Kidney glomerular epithelial cell (primary cell): Measurements from ENCODE around the gene SPATS1.
"Not testable (repeated sequence)": the region's sequence is repeated elsewhere in the genome, so short reads cannot be mapped to it uniquely, and the experiment has no call there.

Experiments
- DNase-seq: peaks from one replicate; lab custom pipeline; 2025; lab: John Stamatoyannopoulos, UW

The SPATS1 gene

GRCh38 chr6:44342052-44342451 is 398 bp upstream of the SPATS1 start:
- DNase-seq = no peak

DNA sequence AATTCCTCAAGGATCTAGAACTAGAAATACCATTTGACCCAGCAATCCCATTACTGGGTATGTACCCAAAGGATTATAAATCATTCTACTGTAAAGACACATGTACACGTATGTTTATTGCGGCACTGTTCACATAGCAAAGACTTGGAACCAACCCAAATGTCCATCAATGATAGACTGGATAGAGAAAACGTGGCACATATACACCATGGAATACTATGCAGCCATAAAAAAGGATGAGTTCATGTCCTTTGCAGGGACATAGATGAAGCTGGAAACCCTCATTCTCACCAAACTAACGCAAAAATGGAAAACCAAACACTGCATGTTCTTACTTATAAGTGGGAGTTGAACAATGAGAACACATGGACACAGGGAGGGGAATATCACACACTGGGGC is 4.4 kb downstream of the SPATS1 start:
- DNase-seq = not testable (repeated sequence)

GRCh38 chr6:44349904-44350649 is 7.6 kb downstream of the SPATS1 start:
- DNase-seq = no peak

GRCh38 chr6:44350650-44350994 is 8.2 kb downstream of the SPATS1 start:
- DNase-seq = not testable (repeated sequence)

DNA sequence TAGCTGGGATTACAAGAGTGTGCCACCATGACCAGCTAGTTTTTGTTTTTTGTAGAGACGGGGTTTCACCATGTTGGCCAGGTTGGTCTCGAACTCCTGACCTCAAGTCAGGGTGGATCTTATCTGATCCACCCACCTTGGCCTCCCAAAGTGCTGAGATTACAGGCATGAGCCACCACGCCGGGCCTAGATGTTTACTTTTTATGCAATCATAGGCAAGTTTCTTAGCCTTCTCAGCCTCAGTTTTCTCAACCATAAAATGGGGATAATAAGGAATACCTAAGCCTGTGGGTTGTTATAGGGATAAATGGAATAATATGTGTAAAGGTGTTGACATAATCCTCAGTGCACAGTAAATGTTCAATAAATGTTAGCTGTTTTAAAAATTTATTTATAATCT is 9.8 kb downstream of the SPATS1 start:
- no peak for DNase-seq

GRCh38 chr6:44353336-44353735 is 10.9 kb downstream of the SPATS1 start:
- DNase-seq = no peak

GRCh38 chr6:44355640-44356039 is 13.2 kb downstream of the SPATS1 start:
- DNase-seq = no peak

DNA sequence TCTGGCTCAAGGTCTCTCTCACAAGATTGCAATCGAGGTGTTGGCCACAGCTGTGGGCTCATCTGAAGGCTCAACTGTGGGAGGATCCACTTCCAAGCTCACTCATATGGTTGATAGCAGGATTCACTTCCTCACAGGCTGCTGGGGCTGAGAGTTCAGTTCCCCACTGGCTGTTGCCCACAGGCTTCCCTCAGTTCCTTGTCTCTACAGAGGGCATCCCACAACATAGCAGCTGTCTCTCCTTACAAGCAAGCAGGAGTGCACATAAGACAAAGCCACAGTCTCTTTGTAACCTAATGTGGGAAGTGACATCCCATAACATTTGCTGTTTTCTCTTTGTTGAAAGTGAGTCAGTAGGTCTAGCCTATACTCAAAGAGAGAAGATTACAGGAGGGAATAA is 14.0 kb downstream of the SPATS1 start:
- DNase-seq = no peak

DNA sequence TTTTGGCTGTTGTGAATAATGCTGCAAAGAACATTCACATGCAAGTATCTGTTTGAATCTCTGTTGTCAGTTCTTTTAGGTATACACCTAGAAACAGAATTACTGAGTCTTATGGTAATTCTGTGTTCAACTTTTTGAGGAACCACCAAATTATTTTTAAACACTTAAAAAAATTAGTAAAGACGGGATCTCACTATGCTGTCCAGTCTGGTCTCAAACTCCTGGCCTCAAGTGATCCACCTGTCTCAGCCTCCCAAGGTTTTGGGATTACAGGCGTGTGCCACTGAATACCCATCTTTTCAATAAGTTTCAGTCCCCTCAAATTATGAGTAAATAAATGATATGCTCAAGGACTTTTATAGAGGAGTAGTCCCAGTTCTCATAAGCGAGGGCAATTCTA is 17.5 kb downstream of the SPATS1 start:
- no peak for DNase-seq

GRCh38 chr6:44361947-44362346 is 19.5 kb downstream of the SPATS1 start:
- DNase-seq = no peak

GRCh38 chr6:44363377-44363926 is 21.0 kb downstream of the SPATS1 start:
- DNase-seq = no peak

DNA sequence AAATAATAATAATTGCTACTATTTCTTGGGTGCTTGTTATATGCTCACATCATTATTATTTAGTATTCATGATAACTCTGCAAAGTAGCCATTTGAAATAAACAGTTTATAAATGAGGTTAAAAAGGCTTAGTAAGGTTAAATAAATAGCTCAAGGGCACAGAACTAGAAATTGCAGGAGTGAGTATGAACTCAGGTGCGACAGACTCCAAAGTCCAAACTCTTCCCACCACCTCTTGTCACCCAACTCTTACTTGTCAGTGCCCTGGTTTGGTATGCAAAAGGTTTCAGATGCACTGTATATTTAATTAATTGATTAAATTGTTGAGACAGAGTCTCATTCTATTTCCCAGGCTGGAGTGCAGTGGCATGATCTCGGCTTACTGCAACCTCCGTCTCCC is 24.3 kb downstream of the SPATS1 start:
- DNase-seq = no peak

GRCh38 chr6:44367681-44368080 is 25.2 kb downstream of the SPATS1 start:
- no peak for DNase-seq

DNA sequence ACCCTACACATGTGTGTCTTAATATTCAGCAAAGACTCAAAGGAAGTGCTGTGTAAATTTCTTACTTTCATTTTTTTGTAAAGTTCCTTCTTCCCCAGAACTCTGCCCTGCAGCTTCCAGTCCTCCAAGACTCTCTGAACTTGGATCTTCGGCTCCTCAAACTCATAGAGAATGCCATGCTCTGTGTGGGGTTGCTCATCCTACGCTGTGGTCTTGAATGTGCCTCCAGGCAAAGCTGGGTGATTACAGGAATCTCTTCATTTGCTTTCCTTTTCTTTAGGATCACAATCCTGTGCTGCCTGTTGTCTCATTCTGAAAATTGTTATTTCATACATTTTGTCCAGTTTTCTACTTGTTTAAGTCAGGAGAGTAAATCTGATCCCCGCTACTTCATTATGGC is 30.6 kb downstream of the SPATS1 start:
- DNase-seq = no peak

DNA sequence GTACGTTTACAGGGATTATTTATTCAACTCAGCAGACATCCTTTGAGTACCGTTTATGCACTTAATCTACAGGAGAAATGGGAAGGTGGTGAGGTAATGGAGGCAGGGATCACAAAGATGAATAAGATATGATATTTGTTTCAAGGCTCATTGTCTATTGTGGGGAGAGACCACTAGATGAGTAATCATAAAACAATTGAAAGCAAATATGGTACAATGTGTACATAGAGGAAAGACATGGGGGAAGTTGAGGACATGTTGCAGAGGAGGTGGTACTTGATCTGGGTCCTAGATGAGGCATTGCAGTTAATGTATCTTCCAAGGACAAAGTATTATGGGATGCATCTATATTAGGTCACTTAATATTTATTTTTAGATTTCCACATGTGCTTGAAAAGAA is 31.3 kb downstream of the SPATS1 start:
- no peak for DNase-seq

DNA sequence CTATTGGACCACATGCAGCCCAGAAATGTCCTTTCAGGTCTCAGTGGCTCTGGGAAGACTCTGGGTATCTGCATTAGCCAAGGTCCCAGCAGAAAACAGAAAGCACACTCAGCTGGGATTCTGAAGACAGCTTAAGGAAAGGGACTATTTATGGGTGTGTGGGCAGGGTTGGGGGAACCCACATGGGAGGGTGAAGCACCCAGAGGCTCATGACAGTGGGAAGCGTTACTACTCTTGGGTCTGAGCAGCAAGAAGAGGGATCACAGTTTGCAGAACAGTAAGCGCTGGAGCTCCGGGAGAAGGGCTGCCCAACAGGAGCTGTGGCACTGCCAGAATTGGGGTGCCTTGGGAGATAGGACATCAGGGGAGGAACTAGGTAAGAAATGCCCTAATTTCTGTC is 32.6 kb downstream of the SPATS1 start:
- DNase-seq = no peak

- DNase-seq = no peak
Observed at GRCh38 chr6:44377484-44377883, 35.0 kb downstream of the SPATS1 start.

DNA sequence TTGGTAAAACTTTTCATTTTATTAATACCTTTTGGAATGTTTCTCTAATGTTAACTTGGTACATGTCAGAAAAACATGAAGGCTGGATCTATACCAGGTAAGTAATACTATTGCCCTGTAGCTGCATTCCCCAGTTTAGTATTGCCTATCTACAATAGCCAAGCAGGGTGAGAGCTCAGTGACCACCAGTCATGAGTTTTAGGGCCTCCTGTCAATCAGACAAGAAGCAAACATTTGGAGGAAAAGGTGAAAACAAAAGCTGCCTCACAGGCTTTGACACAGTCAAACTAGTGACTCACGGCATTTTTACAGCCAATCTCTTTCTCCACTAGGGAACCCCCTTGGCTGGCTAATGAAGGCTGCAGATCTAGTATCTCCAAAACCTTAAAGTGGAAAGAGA is 35.5 kb downstream of the SPATS1 start:
- DNase-seq = no peak

DNA sequence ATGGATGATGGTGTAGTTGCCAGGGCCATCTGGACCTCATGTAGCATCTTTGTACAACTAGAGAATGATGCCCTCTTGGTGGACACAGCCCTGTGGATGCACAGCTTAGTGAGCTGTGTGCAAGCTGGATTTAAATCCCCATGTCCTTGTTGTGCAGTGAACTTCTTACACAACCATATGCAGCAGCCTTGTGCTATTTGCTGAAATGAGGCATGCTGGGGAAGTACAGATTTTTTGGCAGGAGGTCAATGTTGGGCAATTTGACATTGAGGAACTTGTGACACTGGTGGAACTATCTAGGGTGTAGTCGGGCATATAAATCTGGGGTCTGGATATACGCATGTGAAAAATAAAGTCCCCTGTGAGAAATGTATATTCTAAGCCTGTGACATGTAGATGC is 39.3 kb downstream of the SPATS1 start:
- DNase-seq = no peak

DNA sequence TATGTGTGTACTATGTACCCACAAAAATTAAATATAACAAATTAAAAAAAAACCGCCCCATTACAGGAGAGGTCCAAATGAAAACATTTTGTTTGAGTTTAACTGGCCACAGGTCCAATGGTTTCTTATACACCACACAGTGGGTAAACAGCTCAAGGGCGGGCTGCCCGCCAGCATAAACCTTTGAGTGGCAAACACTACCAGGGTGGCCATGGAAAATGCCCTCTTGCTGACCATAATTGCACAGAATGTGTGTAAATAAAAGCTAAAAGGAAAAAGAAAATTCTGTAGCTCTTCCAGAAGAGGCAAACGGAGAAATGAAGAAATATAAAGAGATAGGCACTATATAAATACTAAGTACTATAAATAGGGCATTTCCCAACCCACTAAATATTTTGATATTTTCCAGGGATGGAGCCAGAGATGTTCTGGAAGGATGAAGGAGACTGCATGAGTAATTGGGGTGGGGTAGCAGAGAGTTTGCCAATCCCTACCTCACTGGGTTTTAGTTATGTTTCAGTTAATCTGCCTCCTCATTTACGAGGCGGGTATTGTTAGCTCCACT is 44.0 kb downstream of the SPATS1 start:
- no peak for DNase-seq

- DNase-seq = no peak
Observed at GRCh38 chr6:44386929-44387345, 44.5 kb downstream of the SPATS1 start.

DNA sequence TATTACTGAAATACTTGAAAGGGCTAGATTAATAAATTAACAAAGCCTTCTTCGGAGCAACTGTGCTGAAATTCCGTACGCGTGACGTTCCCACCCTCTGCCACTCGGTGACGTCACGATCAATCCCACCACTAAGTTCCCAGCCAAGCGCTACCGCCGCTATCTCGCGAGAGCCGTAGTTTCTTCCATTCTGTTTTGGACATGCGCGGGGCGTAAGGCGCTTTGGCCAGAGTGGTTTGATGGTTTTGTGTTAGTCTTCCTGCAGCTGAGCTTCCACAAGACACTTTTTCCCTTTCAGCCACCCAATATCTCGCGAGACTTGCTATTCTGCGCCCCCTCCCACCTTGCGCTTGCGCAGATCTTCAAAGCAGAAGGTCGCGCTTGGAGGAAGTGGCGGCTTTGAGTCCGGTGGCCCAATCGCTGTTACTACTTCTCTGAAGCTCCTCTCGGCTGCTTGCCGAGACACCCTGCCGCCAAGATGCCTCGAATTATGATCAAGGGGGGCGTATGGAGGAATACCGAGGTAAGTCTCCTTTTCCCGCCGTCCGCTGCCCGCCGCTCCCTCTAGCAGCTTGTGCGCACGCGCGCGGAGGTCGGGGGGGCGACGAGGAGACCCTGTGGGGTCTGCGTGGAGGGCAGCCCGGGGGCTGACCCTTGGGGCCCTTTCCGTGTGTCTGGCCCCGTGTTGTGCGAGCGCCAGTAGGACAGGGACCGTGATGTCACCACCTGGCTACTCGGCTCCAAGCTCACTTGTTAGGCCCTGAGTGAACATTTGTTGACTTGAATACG is 45.1 kb downstream of the SPATS1 start, which contains the start of gene CDC5L:
TSS of gene CDC5L (plus strand) at position 361 of the 789 bp plus-strand sequence. CDS start at position 479, 118 bp downstream.
- peak; percentile 97 for DNase-seq

- DNase-seq = no peak
Observed at GRCh38 chr6:44388135-44388487, 45.7 kb downstream of the SPATS1 start.
